Karpas-422 (cell line): ENCODE data around the gene TREML4. TPM values are rescaled to one million over a fixed set of nuclear protein-coding genes. Genes with fewer than 3 reads are reported as not detected.
"Not testable (repeated sequence)": the region's sequence is repeated elsewhere in the genome, so short reads cannot be mapped to it uniquely, and the experiment has no call there.

Experiments used
- DNase-seq: peaks from one replicate; pipeline ENCODE4 v3.0.0-alpha.2; 2015
- H2AFZ ChIP-seq: fragments of 200-600 bp; sonication (generic); 2 replicates; pipeline ENCODE4 v1.6.1; 2014; ENCODE audit warnings: antibody characterized with exemption, low read length, mixed read lengths
- H3K27ac ChIP-seq: fragments of 200-600 bp; sonication (generic); 2 replicates; pipeline ENCODE4 v1.5.1; 2014; ENCODE audit warnings: mild to moderate bottlenecking, low read length, moderate library complexity
- H3K27me3 ChIP-seq: fragments of 200-600 bp; sonication (generic); 2 replicates; pipeline ENCODE4 v1.6.1; 2014; ENCODE audit warnings: low read length, mixed read lengths
- H3K36me3 ChIP-seq: fragments of 200-600 bp; sonication (generic); 2 replicates; pipeline ENCODE4 v1.6.1; 2014; ENCODE audit warnings: low read length, mixed read lengths; ENCODE audit not compliant: insufficient read depth
- H3K4me1 ChIP-seq: fragments of 200-600 bp; sonication (generic); 2 replicates; pipeline ENCODE4 v1.6.1; 2014; ENCODE audit warnings: mild to moderate bottlenecking, low read length, mixed read lengths
- H3K4me2 ChIP-seq: fragments of 200-600 bp; sonication (generic); 2 replicates; pipeline ENCODE4 v1.6.1; 2014; ENCODE audit warnings: low read length, low read depth, mild to moderate bottlenecking; ENCODE audit not compliant: poor library complexity, severe bottlenecking
- H3K4me3 ChIP-seq: fragments of 200-600 bp; sonication (generic); 2 replicates; pipeline ENCODE4 v1.5.1; 2014; ENCODE audit warnings: mild to moderate bottlenecking, antibody characterized with exemption, low read length, mixed read lengths
- H3K79me2 ChIP-seq: fragments of 200-600 bp; sonication (generic); 2 replicates; pipeline ENCODE4 v1.6.1; 2014; ENCODE audit warnings: mild to moderate bottlenecking, low read length, mixed read lengths
- H3K9ac ChIP-seq: fragments of 200-600 bp; sonication (generic); 2 replicates; pipeline ENCODE4 v1.6.0; 2014; ENCODE audit warnings: low read length
- H3K9me2 ChIP-seq: fragments of 200-600 bp; sonication (generic), shearing (Covaris generic); replicated peaks from 2 replicates; pipeline ENCODE4 v1.6.0; 2014; ENCODE audit warnings: mild to moderate bottlenecking, low read length, moderate library complexity; ENCODE audit not compliant: insufficient read depth
- H3K9me3 ChIP-seq: fragments of 300-700, 200-600 bp; sonication (generic); 2 replicates; pipeline ENCODE4 v1.6.1; 2014; ENCODE audit warnings: low read length, mixed read lengths
- H4K20me1 ChIP-seq: fragments of 200-600 bp; sonication (generic); 2 replicates; pipeline ENCODE4 v1.6.1; 2014; ENCODE audit warnings: mild to moderate bottlenecking, antibody characterized with exemption, low read length, low read depth; ENCODE audit not compliant: insufficient read depth
- total RNA-seq: library from RNA; depleted of rRNA; stranded (reverse); fragments of >200 nt; shearing (Covaris generic); gene quantifications from 2 replicates; pipeline ENCODE4 v1.2.3, GENCODE V29; 2014; ENCODE audit warnings: low replicate concordance

Gene TREML4
- total RNA-seq, 1 experiment from 2014 or later = not detected

- Histone ChIP-seq H3K9me3 (no peaks in the 10 kb centered on the region), H2AFZ (no peak overlapping the region), H3K27me3 (no peaks in the 10 kb centered on the region), H3K4me3 (no peak overlapping the region), H3K27ac (no peak overlapping the region), H3K9ac (no peak overlapping the region), H3K9me2 (no peaks in the 10 kb centered on the region), H3K36me3 (no peaks in the 10 kb centered on the region), H4K20me1 (no peaks in the 10 kb centered on the region), H3K4me2 (no peak overlapping the region), H3K4me1 (no peaks in the 10 kb centered on the region), H3K79me2 (no peaks in the 10 kb centered on the region)
- no peak for DNase-seq
Observed at GRCh38 chr6:41231246-41231645, 3.1 kb downstream of the TREML4 start.

- no peak overlapping the region for H3K27ac ChIP-seq
- no peaks in the 10 kb centered on the region for H4K20me1 ChIP-seq
- H3K9me2 ChIP-seq = no peaks in the 10 kb centered on the region
- H3K9ac ChIP-seq = no peak overlapping the region
- no peaks in the 10 kb centered on the region for H3K4me1 ChIP-seq
- no peak for DNase-seq
- H3K36me3 ChIP-seq = no peaks in the 10 kb centered on the region
- no peak overlapping the region for H3K4me3 ChIP-seq
- H3K79me2 ChIP-seq = no peaks in the 10 kb centered on the region
- no peaks in the 10 kb centered on the region for H3K27me3 ChIP-seq
- H3K4me2 ChIP-seq = no peak overlapping the region
- no peak overlapping the region for H2AFZ ChIP-seq
- no peaks in the 10 kb centered on the region for H3K9me3 ChIP-seq
Observed at GRCh38 chr6:41232667-41233066, 4.5 kb downstream of the TREML4 start.

- Histone ChIP-seq H2AFZ (no peak overlapping the region), H3K27ac (no peak overlapping the region), H3K9ac (no peak overlapping the region), H3K9me2 (no peaks in the 10 kb centered on the region), H4K20me1 (no peaks in the 10 kb centered on the region), H3K4me2 (no peak overlapping the region), H3K27me3 (no peaks in the 10 kb centered on the region), H3K9me3 (no peaks in the 10 kb centered on the region), H3K4me3 (no peak overlapping the region), H3K4me1 (no peaks in the 10 kb centered on the region), H3K79me2 (no peaks in the 10 kb centered on the region), H3K36me3 (no peaks in the 10 kb centered on the region)
- no peak for DNase-seq
Observed at GRCh38 chr6:41236276-41236675, 8.1 kb downstream of the TREML4 start.

- no peaks in the 10 kb centered on the region for H3K36me3 ChIP-seq
- no peak overlapping the region for H3K4me2 ChIP-seq
- DNase-seq = no peak
- H3K79me2 ChIP-seq = no peaks in the 10 kb centered on the region
- no peak overlapping the region for H3K9ac ChIP-seq
- no peak overlapping the region for H3K4me3 ChIP-seq
- no peaks in the 10 kb centered on the region for H3K9me2 ChIP-seq
- H4K20me1 ChIP-seq = no peaks in the 10 kb centered on the region
- H2AFZ ChIP-seq = no peak overlapping the region
- H3K27me3 ChIP-seq = no peaks in the 10 kb centered on the region
- H3K4me1 ChIP-seq = no peaks in the 10 kb centered on the region
- no peak overlapping the region for H3K27ac ChIP-seq
- H3K9me3 ChIP-seq = no peaks in the 10 kb centered on the region
Observed at GRCh38 chr6:41237128-41237527, 9.0 kb downstream of the TREML4 start.

- Histone ChIP-seq H3K4me3 (no peak overlapping the region), H3K79me2 (no peaks in the 10 kb centered on the region), H3K9ac (no peak overlapping the region), H3K4me1 (no peaks in the 10 kb centered on the region), H3K27ac (no peak overlapping the region), H3K4me2 (no peak overlapping the region), H2AFZ (no peak overlapping the region), H4K20me1 (no peaks in the 10 kb centered on the region), H3K9me3 (no peaks in the 10 kb centered on the region), H3K9me2 (no peaks in the 10 kb centered on the region), H3K36me3 (no peaks in the 10 kb centered on the region), H3K27me3 (no peaks in the 10 kb centered on the region)
- DNase-seq = no peak
Observed at GRCh38 chr6:41239467-41240159, 11.5 kb downstream of the TREML4 start.

- not testable (repeated sequence) for H3K4me1 ChIP-seq, DNase-seq, H3K4me3 ChIP-seq, H2AFZ ChIP-seq, H3K27ac ChIP-seq, H3K4me2 ChIP-seq, H3K9ac ChIP-seq, H3K36me3 ChIP-seq, H3K79me2 ChIP-seq, H3K9me3 ChIP-seq, H4K20me1 ChIP-seq, H3K9me2 ChIP-seq, H3K27me3 ChIP-seq
Observed at GRCh38 chr6:41246529-41246928, 18.4 kb downstream of the TREML4 start.

- Histone ChIP-seq H3K27ac (no peak overlapping the region), H3K36me3 (no peaks in the 10 kb centered on the region), H3K79me2 (no peaks in the 10 kb centered on the region), H3K9me2 (no peaks in the 10 kb centered on the region), H3K9ac (no peak overlapping the region), H3K4me3 (no peak overlapping the region), H3K27me3 (no peaks in the 10 kb centered on the region), H4K20me1 (no peaks in the 10 kb centered on the region), H2AFZ (no peak overlapping the region), H3K4me2 (no peak overlapping the region), H3K4me1 (no peaks in the 10 kb centered on the region), H3K9me3 (no peaks in the 10 kb centered on the region)
- DNase-seq = no peak
Observed at GRCh38 chr6:41247288-41247865, 19.2 kb downstream of the TREML4 start.

- Histone ChIP-seq H3K36me3 (no peaks in the 10 kb centered on the region), H3K27me3 (no peaks in the 10 kb centered on the region), H3K79me2 (no peaks in the 10 kb centered on the region), H3K27ac (no peak overlapping the region), H3K4me2 (no peak overlapping the region), H3K4me1 (no peaks in the 10 kb centered on the region), H3K9me3 (no peaks in the 10 kb centered on the region), H3K9ac (no peak overlapping the region), H4K20me1 (no peaks in the 10 kb centered on the region), H3K9me2 (no peaks in the 10 kb centered on the region), H3K4me3 (no peak overlapping the region), H2AFZ (no peak overlapping the region)
- no peak for DNase-seq
Observed at GRCh38 chr6:41247882-41248705, 19.9 kb downstream of the TREML4 start.
